ENCODE data around the gene HNRNPH3.

- TF ChIP-seq POLR2A (IDR thresholded peaks at IDR 0.05) (no peak), POLR2AphosphoS5 (IDR thresholded peaks at IDR 0.05) (no peak)
Measured at GRCh38 chr10:68365611-68366010, 33.7 kb downstream of the HNRNPH3 start.
